A673 (cell line): ENCODE results near the gene LUZP2. TPM values are rescaled to one million over a fixed set of nuclear protein-coding genes. Genes with fewer than 3 reads are reported as not detected.

ENCODE experiments used
- BruUV-seq: library from RNA; stranded (reverse); fragments of 400-500 nt; replicated peaks from 2 replicates; lab custom pipeline; 2021; lab: Mats Ljungman, UMichigan
- CTCF ChIA-PET: fragments of 300-600 bp; sonication (Branson Sonifier 250); formaldehyde crosslinking; loops from one replicate; lab custom pipeline; 2022; ENCODE audit warnings: antibody characterized with exemption; lab: Charles Lee
- POLR2A ChIA-PET: fragments of 300-600 bp; sonication (Branson Sonifier 250); formaldehyde crosslinking; loops from one replicate; lab custom pipeline; 2022; ENCODE audit warnings: antibody characterized with exemption; ENCODE audit not compliant: low non-redundant PET; lab: Charles Lee
- DNase-seq: peaks from one replicate; pipeline ENCODE4 v3.0.0-alpha.2; 2015; ENCODE audit warnings: low spot score
- H3K27ac ChIP-seq: fragments of 200-600 bp; sonication (generic); 2 replicates; pipeline ENCODE4 v1.5.1; 2016; ENCODE audit warnings: mixed run types, low read depth, mild to moderate bottlenecking, mixed read lengths, antibody characterized with exemption, low read length; ENCODE audit not compliant: poor library complexity, severe bottlenecking
- H3K27me3 ChIP-seq: fragments of 200-600 bp; sonication (generic); replicated peaks from 2 replicates; pipeline ENCODE4 v1.6.1; 2017; ENCODE audit warnings: mixed run types, low read depth, mild to moderate bottlenecking, mixed read lengths, antibody characterized with exemption, low read length; ENCODE audit not compliant: insufficient read depth, poor library complexity
- H3K36me3 ChIP-seq: fragments of 200-600 bp; sonication (generic); 2 replicates; pipeline ENCODE4 v1.6.1; 2016; ENCODE audit warnings: mixed run types, mild to moderate bottlenecking, mixed read lengths, antibody characterized with exemption, low read length; ENCODE audit not compliant: insufficient read depth, poor library complexity, severe bottlenecking
- H3K4me1 ChIP-seq: fragments of 200-600 bp; sonication (generic); 2 replicates; pipeline ENCODE4 v1.6.1; 2017; ENCODE audit warnings: mixed run types, mild to moderate bottlenecking, mixed read lengths, antibody characterized with exemption, low read length; ENCODE audit not compliant: insufficient read depth, poor library complexity, severe bottlenecking
- H3K4me3 ChIP-seq: fragments of 200-600 bp; sonication (generic); 2 replicates; pipeline ENCODE4 v1.5.1; 2016; ENCODE audit warnings: low read depth, mixed run types, mild to moderate bottlenecking, mixed read lengths, low read length; ENCODE audit not compliant: poor library complexity, severe bottlenecking
- H3K9me3 ChIP-seq: fragments of 200-600 bp; sonication (generic); 2 replicates; pipeline ENCODE4 v1.6.1; 2016; ENCODE audit warnings: mixed run types, low read depth, mild to moderate bottlenecking, mixed read lengths, antibody characterized with exemption, low read length; ENCODE audit not compliant: poor library complexity, severe bottlenecking
- CTCF ChIP-seq: fragments of 300-800, 200-600 bp; sonication (generic); conservative IDR thresholded peaks from 2 replicates; pipeline ENCODE4 v1.5.1; 2017; ENCODE audit warnings: low read depth, mild to moderate bottlenecking, antibody characterized with exemption, low read length, moderate library complexity, mixed read lengths
- EZH2 ChIP-seq: fragments of 200-600 bp; sonication (generic); IDR thresholded peaks from 2 replicates; pipeline ENCODE4 v1.6.1; 2017; ENCODE audit warnings: borderline replicate concordance, low read depth, mild to moderate bottlenecking, mixed read lengths, antibody characterized with exemption, low read length; ENCODE audit not compliant: poor library complexity, severe bottlenecking
- intact Hi-C: fragments of 100-400 bp; cut with micrococcal nuclease; formaldehyde crosslinking; loops from one replicate; pipeline ENCODE4 v1.10.0; 2022; ENCODE audit not compliant: unreplicated experiment
- total RNA-seq: library from RNA; stranded (reverse); gene quantifications from 2 replicates; pipeline ENCODE4 v1.2.3, GENCODE V29; 2021

LUZP2 gene
- total RNA-seq, 1 experiment from 2014 or later, result 0.15 TPM

GRCh38 chr11:25094085-25094802, 597.4 kb downstream of the LUZP2 start:
- CTCF ChIA-PET, result no interaction called here
- POLR2A ChIA-PET, result no interaction called here
- intact Hi-C loops, result no loop called here
- no peaks in the 10 kb centered on the region for H3K4me1 ChIP-seq
- no peaks in the 10 kb centered on the region for H3K27me3 ChIP-seq
- DNase-seq, result no peak
- TF ChIP-seq EZH2, result no peak
- no peak for TF ChIP-seq CTCF
- no peak overlapping the region for H3K4me3 ChIP-seq
- H3K27ac ChIP-seq, result no peak overlapping the region
- H3K9me3 ChIP-seq, result no peaks in the 10 kb centered on the region
- BruUV-seq, result no TSS peak
- H3K36me3 ChIP-seq, result no peaks in the 10 kb centered on the region

- Histone ChIP-seq H3K36me3 (no peaks in the 10 kb centered on the region), H3K9me3 (no peaks in the 10 kb centered on the region), H3K4me3 (no peak overlapping the region), H3K27me3 (no peaks in the 10 kb centered on the region), H3K27ac (no peak overlapping the region), H3K4me1 (no peaks in the 10 kb centered on the region)
- BruUV-seq, result no TSS peak
- ChIA-PET POLR2A (no interaction called here), CTCF (no interaction called here)
- TF ChIP-seq CTCF (no peak), EZH2 (no peak)
- DNase-seq, result no peak
- intact Hi-C loops, result no loop called here
These were observed 622.6 kb downstream of the LUZP2 start for GRCh38 chr11:25119416-25119815.
